T-helper 1 cell treated with Interleukin-12 subunit alpha and Interleukin-12 subunit beta and Interleukin-4 antibody, amounts not matched to agents 30 ng/mL and 1 ng/mL, for 36 hours (primary cell): ENCODE data around the gene HDAC4. TPM values are rescaled to one million over a fixed set of nuclear protein-coding genes. Genes with fewer than 3 reads are reported as not detected.

ENCODE experiments used
- intact Hi-C: fragments of 100-400 bp; cut with micrococcal nuclease; formaldehyde crosslinking; loops from one replicate; pipeline ENCODE4 v1.15.1; 2024
- total RNA-seq: library from RNA; stranded (reverse); gene quantifications from 2 replicates; pipeline ENCODE4 v1.2.3, GENCODE V29; 2022

The HDAC4 gene
- total RNA-seq, 1 donor from 2014 or later, result 82.1 TPM

DNA sequence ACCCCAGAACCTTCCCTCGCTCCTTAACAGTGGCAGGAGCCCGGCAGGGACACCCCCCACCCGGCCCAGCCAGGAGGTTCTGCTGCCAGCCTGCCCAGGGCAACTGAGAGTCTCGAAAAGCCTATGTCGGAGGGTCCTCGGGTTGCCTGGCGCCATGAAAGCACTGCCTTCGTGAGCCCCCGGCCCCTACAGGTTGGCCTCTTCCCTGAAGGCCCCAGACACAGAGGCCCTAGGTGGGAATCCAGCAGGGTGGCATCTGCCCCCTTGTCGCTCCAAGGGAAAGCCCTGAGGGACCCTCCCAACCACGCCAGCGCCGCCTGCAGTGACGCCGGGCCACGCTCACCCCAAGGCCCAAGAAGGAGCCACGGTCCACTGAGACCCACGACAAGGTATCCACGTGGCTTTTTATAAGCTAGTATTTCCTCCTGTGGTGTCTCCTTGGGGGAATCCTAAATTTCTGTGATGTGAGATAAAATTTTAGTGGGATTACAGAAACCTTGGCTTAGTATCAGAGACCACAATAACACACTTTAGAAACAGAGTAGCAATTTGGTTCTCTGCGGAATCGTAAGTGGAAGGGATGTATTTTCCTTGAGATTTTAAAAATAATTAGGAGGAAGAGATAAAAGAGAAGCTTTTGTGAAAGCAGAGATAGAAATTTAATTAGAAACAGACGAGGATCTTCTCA is 138.9 kb downstream of the HDAC4 start:
- intact Hi-C loops, result loop anchor here (10.0 kb wide), 3 partner anchors 283 to 1173 kb away; partner anchors contain the start of gene GPC1

- intact Hi-C loops, result loop anchor here (10.0 kb wide), 3 partner anchors 283 to 1173 kb away; partner anchors contain the start of gene GPC1
Observed at GRCh38 chr2:239261356-239261755, 139.5 kb downstream of the HDAC4 start.

DNA sequence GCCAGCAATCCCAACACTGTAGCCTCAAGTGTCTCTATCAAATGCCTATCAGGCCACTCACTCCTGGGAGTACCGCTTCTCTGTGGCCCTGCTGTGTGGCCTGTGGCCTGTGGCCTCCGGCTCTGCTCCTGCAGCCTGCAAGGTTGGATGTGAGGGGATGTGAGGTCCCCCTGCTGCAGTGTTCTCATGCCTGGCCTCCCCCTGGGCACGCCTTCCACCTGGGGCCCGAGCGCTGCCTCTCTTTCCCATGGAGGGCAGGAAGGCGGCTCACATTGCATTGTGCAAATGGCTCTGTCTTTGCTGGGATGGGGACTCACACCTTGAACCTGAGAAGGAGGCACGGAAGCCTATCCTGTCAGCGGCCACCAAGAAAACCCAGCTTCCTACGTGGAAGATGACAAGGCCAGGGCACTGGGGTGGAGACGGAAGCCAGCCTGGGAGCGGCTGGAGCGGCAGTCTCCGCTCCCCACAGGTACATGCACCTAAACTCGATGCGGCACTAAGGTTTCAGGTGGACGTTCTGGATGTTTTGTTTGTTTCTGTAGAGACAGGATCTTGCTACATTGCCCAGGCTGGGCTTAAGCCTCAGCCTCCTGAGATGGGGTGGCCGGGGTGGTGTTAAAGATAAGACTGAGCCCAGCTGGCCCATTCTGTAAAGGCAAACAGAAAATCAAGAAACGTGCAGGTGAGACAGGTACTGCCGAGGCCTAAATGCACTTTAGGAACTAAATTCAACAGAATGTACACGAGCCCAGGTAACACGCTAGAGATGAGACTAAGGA is 140.1 kb downstream of the HDAC4 start:
- intact Hi-C loops, result loop anchor here (10.0 kb wide), 3 partner anchors 284 to 1174 kb away; partner anchors contain the start of gene GPC1

DNA sequence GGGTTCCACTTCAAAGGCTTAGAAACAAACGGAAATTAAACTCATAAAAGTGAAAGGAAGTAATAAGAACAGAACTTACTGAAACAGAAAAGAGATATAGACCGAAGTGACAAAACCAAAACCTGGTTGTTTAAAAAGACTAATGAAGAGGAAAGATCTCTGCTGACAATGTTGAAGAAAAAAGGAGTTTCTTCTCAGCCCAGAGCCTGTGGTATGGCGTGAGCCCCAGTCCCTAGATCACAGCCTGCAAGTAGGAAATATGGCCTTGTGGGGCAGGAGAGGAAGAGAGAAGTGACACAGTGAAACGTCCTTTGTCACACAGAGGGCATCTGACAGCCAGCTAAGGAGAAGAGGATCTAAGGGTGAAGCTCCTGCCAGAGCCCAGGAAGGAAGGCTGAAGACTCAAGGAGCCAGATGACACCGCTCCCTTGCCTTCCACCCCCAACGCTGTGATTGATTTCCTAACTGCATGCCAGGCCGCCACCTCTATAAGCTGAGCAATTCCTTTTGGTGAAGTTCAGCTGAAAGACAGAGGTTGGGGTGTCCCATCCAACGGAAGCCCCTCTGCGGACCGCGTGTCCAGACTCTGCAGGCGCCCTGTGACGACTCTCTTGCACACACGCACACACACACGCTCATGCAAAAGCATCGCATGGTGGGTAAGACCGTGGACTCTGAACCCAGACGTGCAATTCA is 141.1 kb downstream of the HDAC4 start:
- intact Hi-C loops, result loop anchor here (1.0 to 10.0 kb wide), 9 partner anchors 8 to 1175 kb away; partner anchors contain the start of genes GPC1 and NDUFA10

GRCh38 chr2:239259173-239259572 is 141.6 kb downstream of the HDAC4 start:
- intact Hi-C loops, result loop anchor here (1.0 to 10.0 kb wide), 6 partner anchors 8 to 766 kb away; partner anchors contain the start of gene NDUFA10

GRCh38 chr2:239258248-239258647 is 142.6 kb downstream of the HDAC4 start:
- intact Hi-C loops, result loop anchor here (5.0 to 10.0 kb wide), 2 partner anchors 39 to 767 kb away; partner anchors contain the start of gene NDUFA10

- intact Hi-C loops, result loop anchor here (5.0 to 10.0 kb wide), 2 partner anchors 40 to 767 kb away; partner anchors contain the start of gene NDUFA10
Observed at GRCh38 chr2:239257511-239257937, 143.3 kb downstream of the HDAC4 start.

- intact Hi-C loops, result loop anchor here (5.0 to 10.0 kb wide), 2 partner anchors 41 to 768 kb away; partner anchors contain the start of gene NDUFA10
Observed at GRCh38 chr2:239256350-239256743, 144.5 kb downstream of the HDAC4 start.

DNA sequence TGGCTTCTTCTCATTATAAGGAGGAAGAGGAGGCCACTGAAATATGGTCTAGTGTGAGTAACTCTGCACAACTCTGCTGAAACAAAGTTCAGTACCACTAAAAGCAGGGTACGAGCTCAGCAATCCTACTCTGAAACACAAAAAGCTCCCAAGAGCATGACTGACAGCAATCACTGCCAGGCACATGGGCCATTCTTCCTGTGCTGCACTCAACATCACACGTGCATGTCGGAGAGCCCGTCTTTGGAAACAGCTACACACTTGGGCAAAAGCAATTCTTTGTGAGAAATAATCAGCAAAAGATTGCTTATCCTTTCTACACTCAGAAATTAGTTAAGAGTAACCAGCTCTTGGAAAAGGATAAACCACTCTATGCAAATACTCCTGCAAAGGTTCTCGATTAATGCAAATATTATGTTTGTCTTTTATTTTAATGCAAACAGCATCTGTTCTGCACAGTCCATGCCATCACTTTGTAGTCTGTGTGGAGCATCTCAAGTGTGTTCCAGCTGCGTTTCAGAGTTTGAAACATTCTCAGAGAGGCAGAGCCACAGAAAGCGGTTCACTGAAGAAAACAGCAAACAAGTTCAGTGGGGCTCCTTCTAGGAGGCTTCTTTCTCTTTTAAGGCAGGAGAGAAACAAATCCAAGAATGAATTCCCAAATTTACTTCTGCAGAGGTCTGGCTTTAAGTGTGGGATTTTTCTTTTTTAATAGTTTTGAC is 145.0 kb downstream of the HDAC4 start:
- intact Hi-C loops, result loop anchor here (5.0 to 10.0 kb wide), 2 partner anchors 42 to 769 kb away; partner anchors contain the start of gene NDUFA10

DNA sequence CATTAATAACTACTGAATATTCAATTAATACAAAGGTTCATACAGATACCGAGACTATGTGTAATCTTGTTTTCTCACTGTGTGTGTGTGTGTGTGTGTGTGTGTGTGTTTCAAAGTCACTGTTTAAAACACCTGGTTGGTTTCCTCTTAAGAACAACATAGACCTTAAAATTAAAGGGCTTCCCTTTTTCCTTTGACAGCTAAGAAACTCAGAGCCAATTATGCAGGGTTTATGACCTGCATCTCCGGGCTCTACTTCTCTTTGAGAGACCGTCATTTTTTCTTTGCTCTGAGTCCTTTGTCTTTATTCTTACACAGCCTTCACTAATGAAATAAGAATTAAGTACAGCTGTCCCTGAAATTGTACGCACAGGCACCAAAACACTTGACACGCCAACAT is 145.6 kb downstream of the HDAC4 start:
- intact Hi-C loops, result loop anchor here (5.0 to 10.0 kb wide), 2 partner anchors 42 to 770 kb away; partner anchors contain the start of gene NDUFA10

GRCh38 chr2:239253701-239254436 is 147.0 kb downstream of the HDAC4 start:
- intact Hi-C loops, result loop anchor here (10.0 kb wide), 1 partner anchor 771 kb away; the partner anchor contains the start of gene NDUFA10

GRCh38 chr2:239253264-239253663 is 147.6 kb downstream of the HDAC4 start:
- intact Hi-C loops, result loop anchor here (10.0 kb wide), 1 partner anchor 772 kb away; the partner anchor contains the start of gene NDUFA10

DNA sequence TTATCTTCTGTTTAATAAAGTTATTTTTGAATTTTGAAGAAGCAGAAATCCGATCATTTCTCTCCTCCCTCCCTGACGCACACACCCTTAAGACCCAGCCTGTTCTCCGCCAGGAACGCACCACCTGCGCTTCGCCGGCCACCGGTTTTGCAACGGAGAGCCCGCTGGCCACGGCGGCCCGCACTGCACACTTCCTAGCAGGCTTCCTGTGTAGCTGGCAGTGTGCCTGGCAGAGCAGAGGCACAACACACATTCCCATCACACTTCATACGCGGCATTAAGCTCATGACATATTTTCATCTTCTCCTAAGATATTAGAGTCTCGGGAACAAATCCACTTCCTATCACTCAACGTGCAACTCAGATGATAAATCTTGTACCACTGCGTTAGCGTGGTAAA is 148.0 kb downstream of the HDAC4 start:
- intact Hi-C loops, result loop anchor here (10.0 kb wide), 1 partner anchor 772 kb away; the partner anchor contains the start of gene NDUFA10

GRCh38 chr2:239252393-239252792 is 148.4 kb downstream of the HDAC4 start:
- intact Hi-C loops, result loop anchor here (10.0 kb wide), 1 partner anchor 772 kb away; the partner anchor contains the start of gene NDUFA10

DNA sequence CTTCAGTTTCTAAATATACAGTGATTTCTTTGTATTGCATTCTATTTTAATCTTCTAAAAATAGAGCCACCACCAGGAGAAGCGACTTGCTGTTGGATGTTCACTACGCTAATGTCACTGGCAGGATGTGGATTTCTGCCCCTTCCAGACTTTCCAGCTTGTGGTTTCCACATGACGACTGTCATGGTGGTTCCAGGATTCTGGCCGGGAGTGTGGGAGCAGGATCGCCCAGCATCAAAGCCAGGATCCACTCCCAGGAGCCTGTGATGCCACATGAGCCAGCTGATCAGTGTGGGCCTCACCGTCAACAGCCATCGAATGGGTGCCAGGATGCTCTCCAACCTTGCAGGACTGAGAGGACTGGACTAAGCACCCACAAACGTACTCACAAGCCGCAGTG is 148.8 kb downstream of the HDAC4 start:
- intact Hi-C loops, result loop anchor here (10.0 kb wide), 1 partner anchor 773 kb away; the partner anchor contains the start of gene NDUFA10

GRCh38 chr2:239250216-239251081 is 150.4 kb downstream of the HDAC4 start:
- intact Hi-C loops, result loop anchor here (10.0 kb wide), 1 partner anchor 774 kb away; the partner anchor contains the start of gene NDUFA10

DNA sequence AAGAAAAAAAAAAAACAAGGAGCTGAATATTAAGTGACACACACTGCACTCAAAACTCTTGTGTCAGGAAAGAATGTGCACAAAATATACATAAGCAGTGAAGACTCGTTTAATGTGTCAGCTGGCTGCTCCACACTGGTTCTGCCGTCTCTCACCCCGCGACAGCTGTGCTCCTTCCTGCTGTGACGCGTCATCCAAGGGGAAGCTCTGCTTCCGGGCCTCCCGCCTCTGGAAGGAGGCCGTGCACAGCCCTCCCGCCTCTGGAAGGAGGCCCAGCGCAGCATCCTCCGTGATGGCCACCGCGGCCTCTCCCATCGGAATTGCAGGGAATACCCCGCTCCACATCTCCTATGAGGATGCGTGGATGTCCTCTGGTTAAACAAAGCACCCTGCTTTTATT is 151.0 kb downstream of the HDAC4 start:
- intact Hi-C loops, result loop anchor here (10.0 kb wide), 1 partner anchor 775 kb away; the partner anchor contains the start of gene NDUFA10

DNA sequence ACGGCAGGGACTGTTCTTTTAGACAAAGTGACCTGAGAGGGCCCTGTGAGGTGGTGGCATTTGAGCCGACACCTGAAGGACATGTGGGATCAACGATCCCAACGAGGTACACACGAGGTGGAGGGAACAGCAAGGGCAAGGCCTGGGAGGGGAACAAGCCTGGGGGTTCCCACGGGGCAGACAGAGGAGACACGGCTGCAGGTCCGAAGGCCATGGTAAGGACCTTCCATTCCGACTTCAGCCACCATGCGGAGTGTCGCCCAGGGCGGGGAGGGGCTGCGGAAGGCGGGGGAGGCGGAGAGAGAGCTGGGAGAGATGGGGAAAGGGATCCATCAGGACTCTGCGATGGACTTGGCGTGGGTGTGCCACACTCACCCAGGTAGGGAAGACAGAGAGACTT is 151.8 kb downstream of the HDAC4 start:
- intact Hi-C loops, result no loop called here
